Sigmoid colon (tissue), 4 donors: ENCODE results near the gene GRID2.

ENCODE experiments used
- CTCF ChIP-seq, 4 experiments: fragments of 450-650 bp in 3 of 4; fragments of 200-600 bp in 1 of 4; IDR thresholded peaks; one replicate each; pipeline ENCODE4 v1.5.1; 2016 to 2019; ENCODE audit warnings: antibody characterized with exemption in 4 of 4, mild to moderate bottlenecking in 3 of 4, moderate library complexity in 2 of 4
- EP300 ChIP-seq, 4 donors: sonication (generic); formaldehyde crosslinking; IDR thresholded peaks; one replicate each; pipeline ENCODE4 v1.6.1; 2017; ENCODE audit warnings: antibody characterized with exemption in 4 of 4
- POLR2A ChIP-seq, 2 donors: fragments of 450-650 bp; IDR thresholded peaks; one replicate each; pipeline ENCODE4 v1.6.1; 2016; ENCODE audit warnings: antibody characterized with exemption in 2 of 2, mild to moderate bottlenecking in 2 of 2, moderate library complexity in 2 of 2
- POLR2AphosphoS5 ChIP-seq, 4 donors: sonication (generic); formaldehyde crosslinking; IDR thresholded peaks; one replicate each; pipeline ENCODE4 v1.6.1; 2017; ENCODE audit warnings: antibody characterized with exemption in 4 of 4

DNA sequence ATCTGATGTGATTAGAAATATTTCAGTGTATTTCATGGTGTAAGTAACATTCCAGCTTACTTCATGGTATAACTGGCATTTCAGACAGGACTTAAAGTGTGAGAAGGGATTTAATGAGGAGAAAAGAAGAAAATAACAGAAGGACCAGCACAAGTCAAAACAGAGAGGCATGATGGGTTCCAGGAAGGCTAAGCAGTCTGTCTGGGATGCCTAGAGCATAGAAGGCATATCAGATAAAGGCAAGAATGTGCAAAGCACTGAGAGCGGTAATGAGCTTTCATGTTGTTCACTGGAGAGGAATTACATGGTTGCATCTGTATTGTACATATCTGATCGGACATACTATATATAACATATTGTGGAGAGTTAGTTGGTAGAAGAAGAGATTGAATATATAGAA, 54.2 kb downstream of the GRID2 start:
- TF ChIP-seq CTCF (IDR thresholded peaks at IDR 0.05) (no peak), POLR2AphosphoS5 (IDR thresholded peaks at IDR 0.05) (no peak), EP300 (IDR thresholded peaks at IDR 0.05) (no peak), POLR2A (IDR thresholded peaks at IDR 0.05) (no peak)
